ENCODE measurements around the gene GRIA1.

The GRIA1 gene

GRCh38 chr5:153491856-153492255 is 1.4 kb downstream of the GRIA1 start:
- no peak for TF ChIP-seq CTCF (IDR thresholded peaks at IDR 0.05; ENCODE audit: low read depth, low read length)
- no peak for DNase-seq (ENCODE audit: extremely low read depth, low read depth)

- no peak for DNase-seq (ENCODE audit: extremely low read depth, low read depth)
- TF ChIP-seq CTCF (IDR thresholded peaks at IDR 0.05; ENCODE audit: low read depth, low read length), result peak; percentile 89
These were observed 6.4 kb downstream of the GRIA1 start for GRCh38 chr5:153496835-153497234.

GRCh38 chr5:153498516-153498915 is 8.0 kb downstream of the GRIA1 start:
- DNase-seq (ENCODE audit: extremely low read depth, low read depth), result no peak
- TF ChIP-seq CTCF (IDR thresholded peaks at IDR 0.05; ENCODE audit: low read depth, low read length), result no peak

- no peak for TF ChIP-seq CTCF (IDR thresholded peaks at IDR 0.05; ENCODE audit: low read depth, low read length)
- no peak for DNase-seq (ENCODE audit: extremely low read depth, low read depth)
These were observed 9.7 kb downstream of the GRIA1 start for GRCh38 chr5:153500178-153500577.

- no peak for DNase-seq (ENCODE audit: extremely low read depth, low read depth)
- no peak for TF ChIP-seq CTCF (IDR thresholded peaks at IDR 0.05; ENCODE audit: low read depth, low read length)
These were observed 14.3 kb downstream of the GRIA1 start for GRCh38 chr5:153504726-153505125.

- no peak for TF ChIP-seq CTCF (IDR thresholded peaks at IDR 0.05; ENCODE audit: low read depth, low read length)
- DNase-seq (ENCODE audit: extremely low read depth, low read depth), result no peak
These were observed 18.2 kb downstream of the GRIA1 start for GRCh38 chr5:153508700-153509099.

GRCh38 chr5:153511622-153512021 is 21.2 kb downstream of the GRIA1 start:
- no peak for DNase-seq (ENCODE audit: extremely low read depth, low read depth)

More at GRCh38 chr5:153511622-153512021, 21.2 kb downstream of the GRIA1 start:
- no peak for TF ChIP-seq CTCF (IDR thresholded peaks at IDR 0.05; ENCODE audit: low read depth, low read length)
